GM23338 (cell line): ENCODE results near the gene RAMP1. TPM values are rescaled to one million over a fixed set of nuclear protein-coding genes. Genes with fewer than 3 reads are reported as not detected.
A peak's percentile ranks its signal among the peaks of the same experiment; 100 is the strongest.

Source experiments
- ATAC-seq: fragments of 200-7000 bp; cut with Tn5 transposase; 3 replicates; pipeline ENCODE4 v1.9.1; 2020
- DNase-seq: peaks from one replicate; pipeline ENCODE4 v3.0.0-alpha.2; 2015; ENCODE audit warnings: low spot score
- H2AFZ ChIP-seq: fragments of 200-600 bp; sonication (generic); 2 replicates; pipeline ENCODE4 v1.8.0; 2016; ENCODE audit warnings: antibody characterized with exemption, mild to moderate bottlenecking, moderate library complexity
- H3F3A ChIP-seq: fragments of 200-600 bp; sonication (generic); replicated peaks from 2 replicates; pipeline ENCODE4 v1.8.0; 2017; ENCODE audit warnings: antibody characterized with exemption, mixed run types, low read depth
- H3K27ac ChIP-seq: fragments of 200-600 bp; sonication (generic); 2 replicates; pipeline ENCODE4 v1.6.1; 2016; ENCODE audit warnings: low read depth
- H3K27me3 ChIP-seq: fragments of 200-600 bp; sonication (generic); 2 replicates; pipeline ENCODE4 v1.8.0; 2016; ENCODE audit warnings: mild to moderate bottlenecking, mixed run types, moderate library complexity; ENCODE audit not compliant: insufficient read depth
- H3K36me3 ChIP-seq: fragments of 200-600 bp; sonication (generic); 2 replicates; pipeline ENCODE4 v1.8.0; 2016; ENCODE audit warnings: mild to moderate bottlenecking; ENCODE audit not compliant: insufficient read depth
- H3K4me1 ChIP-seq: fragments of 200-600 bp; sonication (generic); 2 replicates; pipeline ENCODE4 v1.8.0; 2016; ENCODE audit warnings: mild to moderate bottlenecking, moderate library complexity; ENCODE audit not compliant: insufficient read depth
- H3K4me2 ChIP-seq: fragments of 200-600 bp; sonication (generic); 2 replicates; pipeline ENCODE4 v1.7.1; 2017; ENCODE audit warnings: mixed run types
- H3K4me3 ChIP-seq: fragments of 200-600 bp; sonication (generic); 2 replicates; pipeline ENCODE4 v1.6.1; 2016; ENCODE audit warnings: mixed run types
- H3K79me2 ChIP-seq: fragments of 200-600 bp; sonication (generic); replicated peaks from 2 replicates; pipeline ENCODE4 v1.8.0; 2017; ENCODE audit warnings: mild to moderate bottlenecking; ENCODE audit not compliant: insufficient read depth
- H3K9me2 ChIP-seq: fragments of 200-600 bp; sonication (generic); 2 replicates; pipeline ENCODE4 v1.8.0; 2017; ENCODE audit not compliant: insufficient read depth
- H4K20me1 ChIP-seq: fragments of 200-600 bp; sonication (generic); replicated peaks from 2 replicates; pipeline ENCODE4 v1.8.0; 2017; ENCODE audit warnings: mild to moderate bottlenecking; ENCODE audit not compliant: insufficient read depth
- H3K27ac Mint-ChIP-seq: 2 replicates; pipeline ENCODE4 v1.8.0; 2020; ENCODE audit warnings: inconsistent platforms, mild to moderate bottlenecking, moderate library complexity, mixed read lengths
- H3K27me3 Mint-ChIP-seq: 3 replicates; pipeline ENCODE4 v1.8.0; 2022; ENCODE audit warnings: low read depth, mild to moderate bottlenecking, moderate library complexity, mixed read lengths, inconsistent platforms; ENCODE audit not compliant: insufficient read depth, poor library complexity
- H3K36me3 Mint-ChIP-seq: 3 replicates; pipeline ENCODE4 v1.8.0; 2021; ENCODE audit warnings: low read depth, mild to moderate bottlenecking, inconsistent platforms, moderate library complexity, mixed read lengths
- H3K4me1 Mint-ChIP-seq: 3 replicates; pipeline ENCODE4 v1.8.0; 2020; ENCODE audit warnings: mild to moderate bottlenecking, inconsistent platforms, mixed read lengths
- H3K4me3 Mint-ChIP-seq: 3 replicates; pipeline ENCODE4 v1.8.0; 2021; ENCODE audit warnings: moderate library complexity, mild to moderate bottlenecking, inconsistent platforms, mixed read lengths
- H3K9me3 Mint-ChIP-seq: 3 replicates; pipeline ENCODE4 v1.8.0; 2020; ENCODE audit warnings: moderate library complexity, mild to moderate bottlenecking, inconsistent platforms, mixed read lengths
- CREB1 ChIP-seq: fragments of 250-450 bp; sonication (Bioruptor Pico); IDR thresholded peaks from 2 replicates; pipeline ENCODE4 v1.5.0; 2020; ENCODE audit warnings: low read depth, mild to moderate bottlenecking, moderate library complexity
- CTCF ChIP-seq, 2 experiments: fragments of 200-600 bp in 1 of 2; sonication (generic) in 1 of 2; conservative IDR thresholded peaks; 2 replicates each; pipeline versions ENCODE4 v1.5.1 to v1.6.1; 2016 to 2017; ENCODE audit warnings: antibody characterized with exemption in 2 of 2, low read depth in 2 of 2, mild to moderate bottlenecking in 2 of 2, moderate library complexity in 1 of 2
- EZH2phosphoT487 ChIP-seq: fragments of 200-600 bp; sonication (generic); IDR thresholded peaks from one replicate; pipeline ENCODE4 v1.8.1; 2018; ENCODE audit warnings: antibody characterized with exemption; ENCODE audit not compliant: unreplicated experiment
- JUNB ChIP-seq: IDR thresholded peaks from one replicate; pipeline ENCODE4 v1.6.1; 2016; ENCODE audit warnings: antibody characterized with exemption; ENCODE audit not compliant: unreplicated experiment
- NANOG ChIP-seq: IDR thresholded peaks from 2 replicates; pipeline ENCODE4 v1.6.1; 2016; ENCODE audit warnings: antibody characterized with exemption, borderline replicate concordance
- POLR2AphosphoS5 ChIP-seq: IDR thresholded peaks from 2 replicates; pipeline ENCODE4 v1.6.1; 2016; ENCODE audit warnings: antibody characterized with exemption, low read depth
- STAT1 ChIP-seq: IDR thresholded peaks from one replicate; pipeline ENCODE4 v1.6.1; 2016; ENCODE audit warnings: antibody characterized with exemption; ENCODE audit not compliant: unreplicated experiment
- ZNF331 ChIP-seq: fragments of 250-450 bp; sonication (Bioruptor Pico); IDR thresholded peaks from 2 replicates; pipeline ENCODE4 v1.5.0; 2020; ENCODE audit warnings: low read depth, mild to moderate bottlenecking, moderate library complexity
- polyA plus RNA-seq: library from polyadenylated mRNA; unstranded; fragments of >200 nt; fragmentation: Nextera tagmentation; extraction: Ambion mirVana; gene quantifications from 2 replicates; pipeline ENCODE4 v1.2.1, GENCODE V29; 2016
- total RNA-seq: library from RNA; depleted of rRNA; stranded (reverse); fragments of >200 nt; shearing (Covaris generic); gene quantifications from 2 replicates; pipeline ENCODE4 v1.2.3, GENCODE V29; 2014

Gene RAMP1
- total and polyA plus RNA-seq, 2 experiments from 2014 or later = 1.7 to 3.3 TPM

- peak overlapping the region; percentile 84 for H3K4me2 ChIP-seq
- Mint-ChIP-seq H3K4me1 (no peaks in the 10 kb centered on the region), H3K27me3 (peaks cover 12% of the 10 kb centered on the region), H3K4me3 (peak overlapping the region; percentile 47; the same call in 2 of the 3 replicates), H3K36me3 (no peaks in the 10 kb centered on the region), H3K27ac (no peak overlapping the region), H3K9me3 (peaks cover under 1% of the 10 kb centered on the region; the same call in 2 of the 3 replicates)
- no peaks in the 10 kb centered on the region; the same call in 1 of the 2 replicates for H3F3A ChIP-seq
- TF ChIP-seq NANOG (no peak), POLR2AphosphoS5 (no peak), EZH2phosphoT487 (no peak)
- peak overlapping the region; percentile 71 for H3K4me3 ChIP-seq
- no peaks in the 10 kb centered on the region for H3K36me3 ChIP-seq
- no peaks in the 10 kb centered on the region for H3K79me2 ChIP-seq
- ATAC-seq (peak; percentile 91), DNase-seq (peak; percentile 69)
- H2AFZ ChIP-seq = peak overlapping the region; percentile 98
- no peaks in the 10 kb centered on the region for H3K9me2 ChIP-seq
- no peaks in the 10 kb centered on the region for H3K4me1 ChIP-seq
- no peak overlapping the region for H3K27ac ChIP-seq
- peaks cover 31% of the 10 kb centered on the region for H3K27me3 ChIP-seq
- H4K20me1 ChIP-seq = no peaks in the 10 kb centered on the region
Observed at GRCh38 chr2:237955640-237956401, 96.4 kb downstream of the RAMP1 start.

- Mint-ChIP-seq H3K27ac (no peak overlapping the region), H3K4me3 (peak overlapping the region; percentile 47; the same call in 2 of the 3 replicates), H3K9me3 (peaks cover 5% of the 10 kb centered on the region; the same call in 2 of the 3 replicates), H3K27me3 (peaks cover 12% of the 10 kb centered on the region), H3K36me3 (no peaks in the 10 kb centered on the region), H3K4me1 (no peaks in the 10 kb centered on the region)
- H3K27ac ChIP-seq = no peak overlapping the region
- H3K4me3 ChIP-seq = peak overlapping the region; percentile 71
- H3K9me2 ChIP-seq = no peaks in the 10 kb centered on the region
- H3K4me1 ChIP-seq = no peaks in the 10 kb centered on the region
- TF ChIP-seq CTCF (conservative IDR thresholded peaks at IDR 0.05; ENCODE audit: low read depth in 2 of 2) (peak in 1 of 2 experiments; percentile 42; a peak in 2 of 4 replicates), NANOG (no peak), CREB1 (CRISPR knock-in tag) (no peak)
- H3F3A ChIP-seq = no peaks in the 10 kb centered on the region; the same call in 1 of the 2 replicates
- no peaks in the 10 kb centered on the region for H3K36me3 ChIP-seq
- no peaks in the 10 kb centered on the region for H3K79me2 ChIP-seq
- peaks cover 31% of the 10 kb centered on the region for H3K27me3 ChIP-seq
- peak overlapping the region; percentile 84 for H3K4me2 ChIP-seq
- DNase-seq = peak; percentile 55
- H2AFZ ChIP-seq = peak overlapping the region; percentile 98
- no peaks in the 10 kb centered on the region for H4K20me1 ChIP-seq
- peak; percentile 81 for ATAC-seq
Observed at GRCh38 chr2:237956402-237956736, 96.9 kb downstream of the RAMP1 start.

GRCh38 chr2:237961637-237962036 is 102.2 kb downstream of the RAMP1 start:
- Histone ChIP-seq H3K9me2 (no peaks in the 10 kb centered on the region), H4K20me1 (no peaks in the 10 kb centered on the region), H3K27ac (no peak overlapping the region), H2AFZ (no peak overlapping the region), H3K4me3 (no peak overlapping the region), H3K27me3 (peaks cover 11% of the 10 kb centered on the region), H3K79me2 (no peaks in the 10 kb centered on the region), H3K4me1 (no peaks in the 10 kb centered on the region), H3K4me2 (no peak overlapping the region), H3K36me3 (no peaks in the 10 kb centered on the region), H3F3A (peaks cover 5% of the 10 kb centered on the region; the same call in 1 of the 2 replicates)
- Mint-ChIP-seq H3K27me3 (peaks cover 15% of the 10 kb centered on the region), H3K4me1 (no peaks in the 10 kb centered on the region), H3K9me3 (peaks cover 28% of the 10 kb centered on the region), H3K4me3 (no peak overlapping the region), H3K27ac (no peak overlapping the region), H3K36me3 (peaks cover 5% of the 10 kb centered on the region; the same call in 2 of the 3 replicates)
- ATAC-seq (no peak), DNase-seq (no peak)
- no peak for TF ChIP-seq POLR2AphosphoS5
- no peak for TF ChIP-seq CREB1 (CRISPR knock-in tag)
- no peak for TF ChIP-seq JUNB
- TF ChIP-seq ZNF331 (CRISPR knock-in tag) = no peak
- TF ChIP-seq STAT1 = no peak
